IMR-90 (cell line): Measurements from ENCODE around the gene HYOU1. TPM values are rescaled to one million over a fixed set of nuclear protein-coding genes. Genes with fewer than 3 reads are reported as not detected.

ENCODE experiments used
- ATAC-seq: fragments of 200-7000 bp; cut with Tn5 transposase; 2 replicates; pipeline ENCODE4 v1.9.1; 2020; ENCODE audit warnings: low read depth, mild to moderate bottlenecking, moderate library complexity
- BruUV-seq: library from RNA; stranded (reverse); fragments of 400-500 nt; replicated peaks from 2 replicates; lab custom pipeline; 2021; lab: Mats Ljungman, UMichigan
- CTCF ChIA-PET: fragments of 300-600 bp; formaldehyde crosslinking; extraction: SDS; loops from one replicate; lab custom pipeline; 2021; ENCODE audit warnings: antibody characterized with exemption; lab: Yijun Ruan, JAX
- POLR2A ChIA-PET: fragments of 300-600 bp; sonication (Branson Sonifier 250); formaldehyde crosslinking; loops from one replicate; lab custom pipeline; 2022; ENCODE audit warnings: antibody characterized with exemption; ENCODE audit not compliant: unreplicated experiment; lab: Charles Lee
- DNase-seq: peaks from one replicate; pipeline ENCODE4 v3.0.0; 2013
- H2AFZ ChIP-seq: replicated peaks from 2 replicates; pipeline ENCODE3; 2013; ENCODE audit warnings: low read length, mild to moderate bottlenecking; ENCODE audit not compliant: poor library complexity
- H2AK5ac ChIP-seq: 2 replicates; pipeline ENCODE4 v1.6.1; 2013; ENCODE audit warnings: low read depth, low read length, inconsistent platforms
- H2AK9ac ChIP-seq: replicated peaks from 2 replicates; pipeline ENCODE3; 2013; ENCODE audit warnings: mild to moderate bottlenecking, low read depth, low read length, moderate library complexity; ENCODE audit not compliant: poor library complexity
- H2BK120ac ChIP-seq: 2 replicates; pipeline ENCODE4 v1.6.1; 2013; ENCODE audit warnings: low read depth, low read length, inconsistent platforms
- H2BK15ac ChIP-seq: 3 replicates; pipeline ENCODE4 v1.6.1; 2013; ENCODE audit warnings: low read depth, low read length, inconsistent platforms
- H2BK20ac ChIP-seq: 2 replicates; pipeline ENCODE4 v1.6.1; 2013; ENCODE audit warnings: low read depth, mild to moderate bottlenecking, inconsistent platforms, low read length, moderate library complexity
- H2BK5ac ChIP-seq: 2 replicates; pipeline ENCODE4 v1.6.1; 2013; ENCODE audit warnings: mild to moderate bottlenecking, low read depth, low read length, inconsistent platforms; ENCODE audit not compliant: poor library complexity, severe bottlenecking
- H3K14ac ChIP-seq: replicated peaks from 2 replicates; pipeline ENCODE4 v1.6.1; 2013; ENCODE audit warnings: low read depth, low read length, inconsistent platforms
- H3K18ac ChIP-seq: 2 replicates; pipeline ENCODE4 v1.6.1; 2013; ENCODE audit warnings: low read depth, low read length, control low read depth
- H3K23ac ChIP-seq: 2 replicates; pipeline ENCODE4 v1.6.1; 2013; ENCODE audit warnings: low read depth, low read length, inconsistent platforms
- H3K27ac ChIP-seq: 2 replicates; pipeline ENCODE4 v1.5.1; 2013; ENCODE audit warnings: mild to moderate bottlenecking, control low read depth, low read length; ENCODE audit not compliant: insufficient read depth
- H3K27me3 ChIP-seq: 2 replicates; pipeline ENCODE4 v1.6.1; 2013; ENCODE audit warnings: low read length; ENCODE audit not compliant: control insufficient read depth, insufficient read depth
- H3K36me3 ChIP-seq: 2 replicates; pipeline ENCODE4 v1.6.1; 2013; ENCODE audit warnings: low read length, mixed read lengths; ENCODE audit not compliant: control insufficient read depth, insufficient read depth
- H3K4ac ChIP-seq: 2 replicates; pipeline ENCODE4 v1.6.1; 2013; ENCODE audit warnings: low read depth, low read length, inconsistent platforms
- H3K4me1 ChIP-seq: 2 replicates; pipeline ENCODE4 v1.6.1; 2013; ENCODE audit warnings: low read length, mixed read lengths; ENCODE audit not compliant: control insufficient read depth, insufficient read depth
- H3K4me2 ChIP-seq: 2 replicates; pipeline ENCODE4 v1.6.1; 2013; ENCODE audit warnings: low read depth, mild to moderate bottlenecking, control low read depth, low read length, moderate library complexity
- H3K4me3 ChIP-seq: 2 replicates; pipeline ENCODE4 v1.5.1; 2013; ENCODE audit warnings: low read depth, mild to moderate bottlenecking, control low read depth, low read length, moderate library complexity; ENCODE audit not compliant: insufficient read depth
- H3K56ac ChIP-seq: 2 replicates; pipeline ENCODE4 v1.6.1; 2013; ENCODE audit warnings: low read length, inconsistent platforms; ENCODE audit not compliant: insufficient read depth; ENCODE audit errors: extremely low read depth
- H3K79me1 ChIP-seq, 2 experiments: 2 replicates each; pipeline ENCODE4 v1.6.1; 2013; ENCODE audit warnings: low read length in 2 of 2, inconsistent platforms in 1 of 2, low read depth in 1 of 2
- H3K9ac ChIP-seq: 2 replicates; pipeline ENCODE4 v1.6.1; 2013; ENCODE audit warnings: low read depth, low read length, control low read depth
- H3K9me1 ChIP-seq: 2 replicates; pipeline ENCODE4 v1.6.1; 2013; ENCODE audit warnings: low read length, inconsistent platforms; ENCODE audit not compliant: insufficient read depth
- H3K9me3 ChIP-seq: 2 replicates; pipeline ENCODE4 v1.6.1; 2013; ENCODE audit warnings: low read length; ENCODE audit not compliant: control insufficient read depth, insufficient read depth
- H4K20me1 ChIP-seq: 2 replicates; pipeline ENCODE4 v1.6.1; 2013; ENCODE audit warnings: low read length, inconsistent platforms; ENCODE audit not compliant: insufficient read depth
- H4K5ac ChIP-seq: 2 replicates; pipeline ENCODE4 v1.6.1; 2013; ENCODE audit warnings: mild to moderate bottlenecking, low read depth, low read length, control low read depth
- H4K8ac ChIP-seq, 2 experiments: 2 replicates each; pipeline ENCODE4 v1.6.1; 2013; ENCODE audit warnings: low read depth in 2 of 2, low read length in 2 of 2, control low read depth in 1 of 2, inconsistent platforms in 1 of 2
- H4K91ac ChIP-seq: 2 replicates; pipeline ENCODE4 v1.6.1; 2013; ENCODE audit warnings: low read depth, low read length, inconsistent platforms; ENCODE audit not compliant: insufficient read depth
- BHLHE40 ChIP-seq: fragments of 150-350 bp; IDR thresholded peaks from 2 replicates; pipeline ENCODE4 v1.6.1; 2016; ENCODE audit warnings: mild to moderate bottlenecking, low read depth, low read length
- CEBPB ChIP-seq: IDR thresholded peaks from 2 replicates; pipeline ENCODE4 v1.6.1; 2012; ENCODE audit warnings: low read depth, low read length, improper control_type of control experiment
- FOS ChIP-seq: fragments of 150-350 bp; IDR thresholded peaks from 2 replicates; pipeline ENCODE4 v1.6.1; 2016; ENCODE audit warnings: low read depth, low read length
- MAFK ChIP-seq: IDR thresholded peaks from 2 replicates; pipeline ENCODE4 v1.6.1; 2012; ENCODE audit warnings: low read depth, low read length, improper control_type of control experiment
- MAZ ChIP-seq: IDR thresholded peaks from 2 replicates; pipeline ENCODE4 v1.6.1; 2012; ENCODE audit warnings: low read depth, mild to moderate bottlenecking, low read length, improper control_type of control experiment, moderate library complexity, borderline replicate concordance
- MXI1 ChIP-seq: IDR thresholded peaks from 2 replicates; pipeline ENCODE4 v1.6.1; 2012; ENCODE audit warnings: low read depth, mild to moderate bottlenecking, low read length, moderate library complexity, borderline replicate concordance
- NFE2L2 ChIP-seq: fragments of 150-350 bp; IDR thresholded peaks from 2 replicates; pipeline ENCODE4 v1.6.1; 2016; ENCODE audit warnings: low read depth, mild to moderate bottlenecking, low read length
- POLR2A ChIP-seq: IDR thresholded peaks from 2 replicates; pipeline ENCODE4 v1.6.1; 2012; ENCODE audit warnings: mild to moderate bottlenecking, low read depth, low read length
- RAD21 ChIP-seq: IDR thresholded peaks from 2 replicates; pipeline ENCODE4 v1.6.1; 2012; ENCODE audit warnings: low read length, improper control_type of control experiment
- RCOR1 ChIP-seq: IDR thresholded peaks from 2 replicates; pipeline ENCODE4 v1.6.1; 2012; ENCODE audit warnings: mild to moderate bottlenecking, low read length, improper control_type of control experiment; ENCODE audit not compliant: insufficient replicate concordance
- WGBS, 2 experiments: methylation state at CpG; one replicate each; pipeline versions ENCODE4 v1.1.5 to v1.1.7; 2013; ENCODE audit warnings: missing lambda C conversion rate in 2 of 2; ENCODE audit not compliant: insufficient read length in 1 of 2; ENCODE audit errors: extremely low coverage in 2 of 2; 5-methylcytosine and 5-hydroxymethylcytosine counted together
- dilution Hi-C: fragments of 300-500 bp; cut with HindIII; formaldehyde crosslinking; loops from one replicate; pipeline ENCODE4 v1.14.3; 2018; ENCODE audit warnings: low sequenced_read_pairs; ENCODE audit not compliant: unreplicated experiment
- in situ Hi-C: fragments of 300-500 bp; cut with MboI; formaldehyde crosslinking; loops from 3 replicates; pipeline ENCODE4 v1.14.3; 2019; ENCODE audit warnings: low sequenced_read_pairs, inconsistent platforms, mixed read lengths
- intact Hi-C: fragments of 100-400 bp; cut with micrococcal nuclease; formaldehyde crosslinking; loops from 2 replicates; pipeline ENCODE4 v1.10.0; 2022
- polyA plus RNA-seq, 3 experiments: library from polyadenylated mRNA; depleted of rRNA; stranded (reverse); fragments of >200 nt; gene quantifications; 2 replicates each; pipeline ENCODE4 v1.2.3, GENCODE V29; 2012; ENCODE audit warnings: low replicate concordance in 1 of 3
- total RNA-seq: library from RNA; depleted of rRNA; stranded (reverse); fragments of >200 nt; gene quantifications from 2 replicates; pipeline ENCODE4 v1.2.3, GENCODE V29; 2012
- TF ChIP-seq, protein P1 (sequence below): fragments of 150-350 bp; IDR thresholded peaks from 2 replicates; pipeline ENCODE4 v1.6.1; 2017; ENCODE audit warnings: mild to moderate bottlenecking, antibody characterized with exemption, low read length, low read depth
- TF ChIP-seq, protein P2 (sequence below): conservative IDR thresholded peaks from 2 replicates; pipeline ENCODE4 v1.5.1; 2012; ENCODE audit warnings: mild to moderate bottlenecking, low read depth, low read length, improper control_type of control experiment
- TF ChIP-seq, protein P3 (sequence below): fragments of 150-350 bp; IDR thresholded peaks from 2 replicates; pipeline ENCODE4 v1.6.1; 2016; ENCODE audit warnings: low read depth, mild to moderate bottlenecking, low read length, moderate library complexity, borderline replicate concordance

Gene HYOU1
- total and polyA plus RNA-seq, 2 of the 4 experiments (the other 2 are of a cell fraction): 117 to 181 TPM

DNA sequence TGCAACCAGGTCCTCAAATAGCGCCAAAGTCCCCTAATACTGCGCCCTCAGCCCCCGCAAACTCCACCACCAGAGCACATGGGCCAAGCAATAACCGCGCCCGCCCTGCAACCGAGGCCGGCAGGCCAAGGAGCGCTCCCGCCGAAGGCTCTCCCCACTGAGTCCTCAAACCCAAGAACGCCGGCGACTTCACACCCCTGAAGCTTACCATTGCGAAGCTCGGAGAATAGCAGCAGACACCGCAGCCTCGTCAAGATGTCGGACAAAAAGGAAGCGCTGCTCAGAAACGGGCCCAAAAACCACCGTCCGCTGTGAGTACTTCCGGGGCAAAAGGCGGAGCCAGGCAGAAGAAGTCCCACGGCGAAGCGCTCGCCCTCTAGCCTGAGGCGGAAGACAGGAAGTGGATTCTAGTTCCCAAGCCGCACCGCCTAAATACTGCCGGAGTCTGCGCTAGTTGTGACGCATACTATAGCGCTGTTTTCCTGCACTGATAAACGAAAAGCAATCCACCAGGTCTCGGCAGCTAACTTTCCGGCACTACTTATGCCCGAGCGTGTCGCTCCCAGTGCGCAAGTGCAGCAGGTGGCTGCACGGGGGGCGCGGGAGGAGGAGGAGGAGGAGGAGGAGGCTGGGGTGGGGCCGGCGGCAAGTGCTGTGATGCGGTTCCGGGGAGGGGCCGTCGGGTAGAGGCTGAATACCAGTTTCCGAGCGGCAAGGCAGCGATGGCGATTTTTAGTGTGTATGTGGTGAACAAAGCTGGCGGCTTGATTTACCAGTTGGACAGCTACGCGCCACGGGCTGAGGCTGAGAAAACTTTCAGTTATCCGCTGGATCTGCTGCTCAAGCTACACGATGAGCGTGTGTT is 38.7 kb downstream of the HYOU1 start, which contains the start of the genes RPS25 and TRAPPC4:
Gene RPS25 (minus strand): TSS at position 270 of the 865 bp plus-strand sequence. CDS start 59 bp downstream, at position 211.
Gene TRAPPC4 (plus strand): TSS at position 693 of the 865 bp plus-strand sequence. CDS start 30 bp downstream, at position 723.
- intact Hi-C loops (no loop called here), dilution Hi-C loops (no loop called here), in situ Hi-C loops (no loop called here)
- Histone ChIP-seq H4K91ac (peak within 1 kb of the TSS; percentile 96), H3K14ac (peak within 1 kb of the TSS; percentile 100), H3K27me3 (no peaks in the 10 kb centered on the region), H3K4me1 (peaks cover 5% of the 10 kb centered on the region), H2AFZ (peak within 1 kb of the TSS; percentile 100), H4K8ac (peak within 1 kb of the TSS; percentile 89 to 100), H2AK5ac (peak within 1 kb of the TSS; percentile 96), H2BK15ac (peak within 1 kb of the TSS; percentile 81; the same call in 1 of the 3 replicates), H3K9ac (peak within 1 kb of the TSS; percentile 96), H3K4me3 (peak within 1 kb of the TSS; percentile 90), H2AK9ac (peak within 1 kb of the TSS; percentile 99), H3K23ac (peak within 1 kb of the TSS; percentile 98), H2BK120ac (peak within 1 kb of the TSS; percentile 79; the same call in 1 of the 2 replicates), H3K27ac (peak within 1 kb of the TSS; percentile 88), H3K4me2 (peak within 1 kb of the TSS; percentile 89), H4K20me1 (peaks cover 37% of the 10 kb centered on the region), H3K79me1 (peaks cover 18 to 64% of the 10 kb centered on the region in 2 experiments), H3K36me3 (peaks cover 33% of the 10 kb centered on the region), H3K56ac (peak within 1 kb of the TSS; percentile 89), H3K9me1 (peaks cover 3% of the 10 kb centered on the region; the same call in 1 of the 2 replicates), H3K4ac (peak within 1 kb of the TSS; percentile 97), H3K9me3 (no peaks in the 10 kb centered on the region), H3K18ac (peak within 1 kb of the TSS; percentile 75), H2BK5ac (peak within 1 kb of the TSS; percentile 90), H2BK20ac (peak within 1 kb of the TSS; percentile 74; the same call in 1 of the 2 replicates), H4K5ac (peak within 1 kb of the TSS; percentile 98)
- ChIA-PET CTCF (no interaction called here), POLR2A (interaction anchor here (0.7 kb wide), 1 partner anchor 13 kb away, joined by 3 read pairs; no protein-coding TSS in a partner anchor)
- DNase-seq (peak; percentile 95), ATAC-seq (peak; percentile 93)
- no TSS peak for BruUV-seq
- WGBS, 2 experiments: 0% methylated on average over 42 of the region's 63 CpGs; no CpG with 5 or more reads in 1 of the 2 experiments
- TF ChIP-seq, protein P1, sequence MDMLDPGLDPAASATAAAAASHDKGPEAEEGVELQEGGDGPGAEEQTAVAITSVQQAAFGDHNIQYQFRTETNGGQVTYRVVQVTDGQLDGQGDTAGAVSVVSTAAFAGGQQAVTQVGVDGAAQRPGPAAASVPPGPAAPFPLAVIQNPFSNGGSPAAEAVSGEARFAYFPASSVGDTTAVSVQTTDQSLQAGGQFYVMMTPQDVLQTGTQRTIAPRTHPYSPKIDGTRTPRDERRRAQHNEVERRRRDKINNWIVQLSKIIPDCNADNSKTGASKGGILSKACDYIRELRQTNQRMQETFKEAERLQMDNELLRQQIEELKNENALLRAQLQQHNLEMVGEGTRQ: no peak
- TF ChIP-seq BHLHE40 (no peak), RAD21 (no peak), FOS (no peak), POLR2A (peak; percentile 89), CEBPB (no peak), RCOR1 (peak; percentile 90), MAZ (peak; percentile 85; the same call in 1 of the 2 replicates), MXI1 (0 out of 2 replicates have a peak, but pooled peaks have one; percentile 5), NFE2L2 (no peak), MAFK (no peak)
- TF ChIP-seq, protein P2, sequence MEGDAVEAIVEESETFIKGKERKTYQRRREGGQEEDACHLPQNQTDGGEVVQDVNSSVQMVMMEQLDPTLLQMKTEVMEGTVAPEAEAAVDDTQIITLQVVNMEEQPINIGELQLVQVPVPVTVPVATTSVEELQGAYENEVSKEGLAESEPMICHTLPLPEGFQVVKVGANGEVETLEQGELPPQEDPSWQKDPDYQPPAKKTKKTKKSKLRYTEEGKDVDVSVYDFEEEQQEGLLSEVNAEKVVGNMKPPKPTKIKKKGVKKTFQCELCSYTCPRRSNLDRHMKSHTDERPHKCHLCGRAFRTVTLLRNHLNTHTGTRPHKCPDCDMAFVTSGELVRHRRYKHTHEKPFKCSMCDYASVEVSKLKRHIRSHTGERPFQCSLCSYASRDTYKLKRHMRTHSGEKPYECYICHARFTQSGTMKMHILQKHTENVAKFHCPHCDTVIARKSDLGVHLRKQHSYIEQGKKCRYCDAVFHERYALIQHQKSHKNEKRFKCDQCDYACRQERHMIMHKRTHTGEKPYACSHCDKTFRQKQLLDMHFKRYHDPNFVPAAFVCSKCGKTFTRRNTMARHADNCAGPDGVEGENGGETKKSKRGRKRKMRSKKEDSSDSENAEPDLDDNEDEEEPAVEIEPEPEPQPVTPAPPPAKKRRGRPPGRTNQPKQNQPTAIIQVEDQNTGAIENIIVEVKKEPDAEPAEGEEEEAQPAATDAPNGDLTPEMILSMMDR: 0 out of 2 replicates have a peak, but pooled peaks have one; percentile 2
- TF ChIP-seq, protein P3, sequence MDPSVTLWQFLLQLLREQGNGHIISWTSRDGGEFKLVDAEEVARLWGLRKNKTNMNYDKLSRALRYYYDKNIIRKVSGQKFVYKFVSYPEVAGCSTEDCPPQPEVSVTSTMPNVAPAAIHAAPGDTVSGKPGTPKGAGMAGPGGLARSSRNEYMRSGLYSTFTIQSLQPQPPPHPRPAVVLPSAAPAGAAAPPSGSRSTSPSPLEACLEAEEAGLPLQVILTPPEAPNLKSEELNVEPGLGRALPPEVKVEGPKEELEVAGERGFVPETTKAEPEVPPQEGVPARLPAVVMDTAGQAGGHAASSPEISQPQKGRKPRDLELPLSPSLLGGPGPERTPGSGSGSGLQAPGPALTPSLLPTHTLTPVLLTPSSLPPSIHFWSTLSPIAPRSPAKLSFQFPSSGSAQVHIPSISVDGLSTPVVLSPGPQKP: no peak
